Body of pancreas (tissue), 4 donors: ENCODE results near the gene ENOPH1.
"Not testable (repeated sequence)": the region's sequence is repeated elsewhere in the genome, so short reads cannot be mapped to it uniquely, and the experiment has no call there.

Experiments used
- CTCF ChIP-seq, 7 experiments: fragments of 450-650 bp in 4 of 7; fragments of 200-600 bp in 3 of 7; sonication (generic) in 3 of 7; IDR thresholded peaks; one replicate each; pipeline ENCODE4 v1.5.1; 2016 to 2019; ENCODE audit warnings: antibody characterized with exemption in 7 of 7
- POLR2A ChIP-seq, 3 donors: fragments of 450-650 bp; IDR thresholded peaks; one replicate each; pipeline ENCODE4 v1.6.1; 2016; ENCODE audit warnings: antibody characterized with exemption in 3 of 3, mild to moderate bottlenecking in 2 of 3

GRCh38 chr4:82477469-82477868, 47.1 kb downstream of the ENOPH1 start:
- not testable (repeated sequence) for TF ChIP-seq CTCF, POLR2A (IDR thresholded peaks at IDR 0.05)
